DMS53 treated with DMSO at 0.1 percent for 48 hours (cell line): Measurements from ENCODE around the gene NUP188.

ENCODE experiments used
- DNase-seq: peaks from one replicate; lab custom pipeline; 2025; ENCODE audit not compliant: unreplicated experiment; lab: John Stamatoyannopoulos, UW

NUP188 gene

DNA sequence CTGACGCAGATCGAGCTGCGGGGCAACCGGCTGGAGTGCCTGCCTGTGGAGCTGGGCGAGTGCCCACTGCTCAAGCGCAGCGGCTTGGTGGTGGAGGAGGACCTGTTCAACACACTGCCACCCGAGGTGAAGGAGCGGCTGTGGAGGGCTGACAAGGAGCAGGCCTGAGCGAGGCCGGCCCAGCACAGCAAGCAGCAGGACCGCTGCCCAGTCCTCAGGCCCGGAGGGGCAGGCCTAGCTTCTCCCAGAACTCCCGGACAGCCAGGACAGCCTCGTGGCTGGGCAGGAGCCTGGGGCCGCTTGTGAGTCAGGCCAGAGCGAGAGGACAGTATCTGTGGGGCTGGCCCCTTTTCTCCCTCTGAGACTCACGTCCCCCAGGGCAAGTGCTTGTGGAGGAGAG is 31.3 kb upstream of the NUP188 start:
- DNase-seq = no peak

- no peak for DNase-seq
Measured at GRCh38 chr9:128916745-128917144, 30.8 kb upstream of the NUP188 start.

DNA sequence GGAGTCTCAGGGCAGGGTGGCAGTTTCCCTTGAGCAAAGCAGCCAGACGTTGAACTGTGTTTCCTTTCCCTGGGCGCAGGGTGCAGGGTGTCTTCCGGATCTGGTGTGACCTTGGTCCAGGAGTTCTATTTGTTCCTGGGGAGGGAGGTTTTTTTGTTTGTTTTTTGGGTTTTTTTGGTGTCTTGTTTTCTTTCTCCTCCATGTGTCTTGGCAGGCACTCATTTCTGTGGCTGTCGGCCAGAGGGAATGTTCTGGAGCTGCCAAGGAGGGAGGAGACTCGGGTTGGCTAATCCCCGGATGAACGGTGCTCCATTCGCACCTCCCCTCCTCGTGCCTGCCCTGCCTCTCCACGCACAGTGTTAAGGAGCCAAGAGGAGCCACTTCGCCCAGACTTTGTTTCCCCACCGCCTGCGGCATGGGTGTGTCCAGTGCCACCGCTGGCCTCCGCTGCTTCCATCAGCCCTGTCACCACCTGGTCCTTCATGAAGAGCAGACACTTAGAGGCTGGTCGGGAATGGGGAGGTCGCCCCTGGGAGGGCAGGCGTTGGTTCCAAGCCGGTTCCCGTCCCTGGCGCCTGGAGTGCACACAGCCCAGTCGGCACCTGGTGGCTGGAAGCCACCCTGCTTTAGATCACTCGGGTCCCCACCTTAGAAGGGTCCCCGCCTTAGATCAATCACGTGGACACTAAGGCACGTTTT is 30.2 kb upstream of the NUP188 start:
- no peak for DNase-seq

DNA sequence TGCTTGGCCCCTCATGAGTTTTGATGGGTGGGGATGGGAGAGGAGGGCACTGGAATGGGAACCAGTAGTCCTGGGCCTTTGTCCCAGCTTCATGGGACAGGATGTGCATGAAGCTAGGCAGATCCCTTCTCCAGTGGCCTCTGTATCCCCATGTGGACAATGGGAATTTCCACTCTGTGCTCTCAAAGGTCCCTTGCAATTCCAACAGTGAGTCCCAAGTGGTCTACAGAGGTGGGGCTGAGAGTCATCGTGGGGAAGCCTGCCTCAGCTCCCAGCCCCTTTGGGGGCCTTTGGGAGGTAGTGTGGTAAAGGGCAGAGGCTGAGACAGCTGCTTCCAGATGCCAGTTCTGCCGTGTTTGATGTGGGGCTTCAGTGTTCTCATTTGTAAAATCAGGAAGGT is 28.6 kb upstream of the NUP188 start:
- DNase-seq = no peak

DNA sequence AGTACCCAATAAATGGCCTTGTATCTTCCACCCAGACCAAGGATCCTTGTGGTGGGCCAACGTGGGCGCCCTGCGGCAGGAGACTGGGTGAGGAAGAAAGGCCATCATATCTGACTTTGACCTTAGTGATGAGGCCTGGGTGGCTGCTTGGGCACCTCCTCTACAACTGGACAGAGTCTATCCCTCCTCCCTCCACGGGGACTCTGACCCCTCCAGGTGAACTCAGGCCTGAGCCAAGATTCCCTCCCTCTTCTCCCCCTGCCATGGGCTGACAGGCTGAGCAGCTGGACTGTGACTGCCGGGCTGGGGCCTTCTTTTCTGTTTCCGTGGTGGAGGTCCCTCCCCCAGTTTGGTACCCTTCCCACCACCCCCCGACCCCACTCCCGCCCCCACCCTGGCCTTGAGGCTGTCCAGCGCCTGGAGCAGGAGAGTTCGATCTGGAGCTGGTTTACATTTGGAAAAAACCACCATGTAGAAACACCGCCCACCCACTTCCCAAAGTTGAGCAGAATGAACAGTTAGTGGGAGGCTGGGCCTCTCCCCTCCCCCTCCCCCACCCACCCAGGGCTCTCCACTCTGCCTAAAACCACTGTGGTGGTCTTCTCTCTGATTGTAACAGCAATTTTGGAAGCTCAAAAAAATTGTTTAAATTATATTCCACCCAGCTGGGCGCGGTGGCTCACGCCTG is 28.0 kb upstream of the NUP188 start:
- no peak for DNase-seq

GRCh38 chr9:128920381-128921058 is 27.0 kb upstream of the NUP188 start, which contains the start of gene PHYHD1:
Gene PHYHD1, plus strand, starts transcription at chr9:128920982. Its CDS starts 1,342 bp downstream, at chr9:128922324.
- DNase-seq = no peak

GRCh38 chr9:128921881-128922763 is 25.4 kb upstream of the NUP188 start:
- DNase-seq = no peak

DNA sequence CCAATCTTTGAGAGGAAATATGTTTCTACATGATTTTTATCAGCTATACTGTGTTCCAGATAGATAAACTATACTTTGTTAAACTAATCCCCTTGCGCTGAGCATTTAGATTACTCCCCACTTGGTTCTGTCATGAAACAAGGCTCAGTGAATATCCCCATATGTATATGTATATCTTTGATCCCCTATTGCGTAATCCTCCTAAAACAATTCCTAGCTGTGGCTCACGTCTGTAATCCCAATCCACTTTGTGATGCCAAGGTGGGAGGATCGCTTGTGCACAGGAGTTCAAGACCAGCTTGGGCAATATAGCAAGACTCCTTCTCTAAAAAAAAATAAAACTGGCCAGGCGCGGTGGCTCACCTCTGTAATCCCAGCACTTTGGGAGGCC is 24.0 kb upstream of the NUP188 start:
- no peak for DNase-seq

GRCh38 chr9:128927731-128928411 is 19.6 kb upstream of the NUP188 start:
- DNase-seq = peak; percentile 51

DNA sequence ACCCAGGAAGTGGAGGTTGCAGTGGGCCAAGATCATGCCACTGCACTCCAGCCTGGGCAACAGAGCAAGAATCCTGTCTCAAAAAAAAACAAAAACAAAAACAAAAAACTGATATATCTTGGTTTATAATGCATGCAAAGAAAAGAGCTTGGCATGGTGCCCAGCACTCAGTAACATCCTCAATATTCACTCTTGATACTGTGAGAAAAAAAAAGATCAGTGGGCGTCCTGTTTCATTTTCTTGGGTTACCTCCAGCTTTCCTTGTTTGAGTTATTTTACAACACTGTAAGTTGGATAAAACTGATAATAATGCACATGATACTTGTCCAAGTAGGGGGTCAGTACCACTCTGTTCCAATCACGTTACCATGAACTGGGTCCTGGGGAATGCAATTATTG is 18.9 kb upstream of the NUP188 start:
- DNase-seq = no peak

GRCh38 chr9:128929560-128929959 is 17.9 kb upstream of the NUP188 start:
- DNase-seq = no peak

DNA sequence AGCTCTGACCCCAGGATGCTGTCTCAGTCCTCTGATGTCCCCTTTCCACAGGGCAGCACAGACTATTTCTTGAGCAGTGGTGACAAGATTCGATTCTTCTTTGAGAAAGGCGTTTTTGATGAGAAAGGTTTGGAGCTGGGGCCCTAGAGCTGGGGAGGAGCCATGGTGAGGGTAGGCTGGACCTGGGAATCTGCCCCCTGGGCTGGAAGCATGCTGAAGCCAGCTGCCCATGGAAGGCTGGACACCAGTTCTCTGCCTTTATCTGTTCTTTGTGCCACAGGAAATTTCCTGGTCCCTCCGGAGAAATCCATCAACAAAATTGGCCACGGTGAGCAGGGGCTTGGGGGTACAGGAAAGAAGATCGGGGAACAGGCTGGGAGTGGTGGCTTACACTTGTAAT is 13.8 kb upstream of the NUP188 start:
- DNase-seq = no peak

- no peak for DNase-seq
Measured at GRCh38 chr9:128936171-128936865, 11.2 kb upstream of the NUP188 start.

- no peak for DNase-seq
Measured at GRCh38 chr9:128937310-128938165, 10.0 kb upstream of the NUP188 start.

DNA sequence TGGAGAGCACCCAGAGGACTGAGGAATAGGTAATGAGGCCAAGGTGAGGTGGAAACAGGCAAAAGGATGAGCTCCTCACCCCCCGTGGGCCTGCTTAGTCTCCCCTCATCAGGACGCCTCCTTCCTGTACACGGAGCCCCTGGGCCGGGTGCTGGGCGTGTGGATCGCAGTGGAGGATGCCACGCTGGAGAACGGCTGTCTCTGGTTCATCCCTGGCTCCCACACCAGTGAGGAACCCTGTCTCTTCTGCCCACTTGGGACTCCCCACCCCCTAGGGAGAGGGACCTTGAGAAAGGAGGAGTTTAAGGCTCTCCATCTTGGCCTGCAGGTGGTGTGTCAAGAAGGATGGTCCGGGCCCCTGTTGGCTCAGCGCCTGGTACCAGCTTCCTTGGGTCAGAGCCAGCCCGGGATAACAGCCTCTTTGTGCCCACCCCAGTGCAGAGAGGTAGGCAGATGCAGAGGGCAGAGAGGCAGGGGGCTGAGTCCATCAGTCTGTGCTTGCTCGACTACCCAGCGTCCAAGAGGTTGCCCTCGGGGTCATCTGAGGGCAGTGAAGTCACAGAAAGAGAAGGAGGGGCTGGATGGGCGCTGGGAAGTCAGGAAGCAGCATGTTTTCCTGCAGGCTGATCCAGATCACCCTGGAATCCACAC is 7.1 kb upstream of the NUP188 start:
- no peak for DNase-seq

GRCh38 chr9:128940946-128941755 is 6.3 kb upstream of the NUP188 start:
- no peak for DNase-seq

DNA sequence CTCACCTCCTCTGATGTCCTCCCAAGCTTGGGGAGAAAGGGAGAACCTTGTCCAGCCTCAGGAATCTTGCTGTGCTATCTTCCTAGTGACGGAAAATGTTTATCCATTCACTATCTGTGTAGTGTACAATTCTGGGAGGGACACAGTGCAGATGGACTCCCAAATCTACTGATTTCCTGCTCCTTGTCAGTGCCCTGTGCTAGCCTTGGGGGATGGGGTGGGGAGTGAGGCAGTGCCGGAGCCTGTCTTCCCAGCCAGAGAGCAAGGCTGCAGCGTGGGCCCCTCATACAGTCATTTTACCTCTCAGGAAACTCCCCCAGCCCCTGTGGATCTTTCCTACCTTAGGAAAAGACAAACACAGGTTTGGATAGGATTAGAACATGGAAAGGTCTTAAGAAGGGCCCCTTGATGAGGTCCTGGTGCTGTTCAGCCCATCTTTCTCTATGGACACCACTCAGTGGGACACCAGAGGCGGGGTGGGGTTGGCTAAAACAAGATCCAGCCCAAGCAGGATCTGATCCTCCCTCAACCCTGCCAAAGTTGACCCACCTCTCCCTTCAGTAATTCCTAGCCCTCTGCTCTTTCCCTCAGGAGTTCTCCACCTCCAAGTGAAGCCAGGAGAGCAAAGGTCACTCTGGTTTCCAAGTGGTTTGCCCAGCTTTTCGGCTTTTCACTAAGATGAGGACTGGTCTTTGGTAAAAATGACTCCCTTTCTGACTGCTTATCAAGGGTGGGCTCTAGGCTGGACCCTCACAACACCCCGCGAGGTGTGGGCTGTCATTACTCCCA is 3.5 kb upstream of the NUP188 start:
- DNase-seq = no peak
